T-helper 1 cell (primary cell): ENCODE data around the gene CELF5.

ENCODE experiments used
- DNase-seq, 5 donors: peaks; one replicate each; pipeline ENCODE4 v3.0.0-alpha.2; 2012 to 2020

The CELF5 gene

GRCh38 chr19:3245050-3245449 lies 20.6 kb downstream of the CELF5 start:
- no peak for DNase-seq

DNA sequence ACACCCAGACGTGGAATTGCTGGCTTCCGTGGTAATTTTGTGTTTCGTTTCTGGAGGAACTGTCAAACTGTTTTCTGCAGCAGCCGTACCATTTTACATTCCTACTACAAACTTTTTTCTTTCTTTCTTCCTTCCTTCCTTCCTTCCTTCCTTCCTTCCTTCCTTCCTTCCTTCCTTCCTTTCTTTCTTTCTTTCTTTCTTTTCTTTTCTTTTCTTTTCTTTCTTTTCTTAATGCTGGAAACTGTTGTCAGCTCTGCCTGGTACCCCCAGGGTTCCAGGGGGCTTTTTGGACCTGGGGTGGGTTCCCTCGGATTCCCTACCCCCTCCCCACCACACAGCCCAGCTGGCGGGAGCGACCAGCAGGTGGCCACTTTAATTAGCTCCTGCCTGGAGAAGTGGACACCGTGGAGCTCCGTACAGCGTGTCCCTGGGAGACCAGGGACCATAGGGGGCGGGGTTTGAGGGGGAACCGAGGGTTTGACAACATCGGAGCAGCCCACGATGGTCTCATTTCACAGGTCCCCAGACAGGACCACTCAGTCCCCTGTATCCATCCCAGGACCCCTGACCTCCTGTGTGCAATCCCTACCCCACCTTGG lies 24.4 kb downstream of the CELF5 start:
- DNase-seq: no peak

DNA sequence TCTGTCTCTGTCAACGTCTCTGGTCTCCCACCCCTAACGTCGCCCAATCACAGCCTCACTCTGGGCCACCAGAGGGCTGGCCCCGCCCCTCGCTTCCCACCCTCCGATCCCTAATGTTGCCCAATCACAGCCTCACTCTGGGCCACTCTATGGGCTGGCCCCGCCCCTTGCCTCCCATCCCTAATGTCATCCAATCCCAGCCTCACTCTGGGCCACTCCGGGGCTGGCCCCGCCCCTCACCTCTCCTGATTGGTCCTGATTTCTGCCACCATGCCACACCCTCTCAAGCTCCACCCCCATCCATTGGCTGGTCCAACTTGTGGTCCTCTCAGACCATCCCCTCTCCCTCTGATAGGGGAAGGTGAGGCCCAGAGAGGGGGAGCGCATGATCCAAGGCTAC lies 24.9 kb downstream of the CELF5 start:
- no peak for DNase-seq

DNA sequence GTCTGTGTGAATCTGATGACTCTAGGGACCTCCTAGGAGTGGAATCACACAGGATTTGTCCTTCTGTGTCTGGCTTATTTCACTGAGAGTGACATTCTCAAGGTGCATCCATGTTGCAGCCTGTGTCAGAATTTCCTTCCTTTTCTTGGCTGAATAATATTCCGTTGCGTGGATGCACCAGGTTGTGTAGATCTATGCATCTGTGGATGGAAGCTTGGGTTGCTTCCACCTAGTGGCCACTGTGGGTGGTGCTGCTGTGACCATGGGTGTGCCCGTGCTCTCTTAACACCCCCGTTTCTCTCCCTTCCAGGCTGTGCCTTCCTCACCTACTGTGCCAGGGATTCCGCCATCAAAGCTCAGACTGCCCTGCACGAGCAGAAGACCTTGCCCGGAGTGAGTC lies 26.2 kb downstream of the CELF5 start:
- peak in 2 of 5 donors; percentile 14 to 36 for DNase-seq

DNA sequence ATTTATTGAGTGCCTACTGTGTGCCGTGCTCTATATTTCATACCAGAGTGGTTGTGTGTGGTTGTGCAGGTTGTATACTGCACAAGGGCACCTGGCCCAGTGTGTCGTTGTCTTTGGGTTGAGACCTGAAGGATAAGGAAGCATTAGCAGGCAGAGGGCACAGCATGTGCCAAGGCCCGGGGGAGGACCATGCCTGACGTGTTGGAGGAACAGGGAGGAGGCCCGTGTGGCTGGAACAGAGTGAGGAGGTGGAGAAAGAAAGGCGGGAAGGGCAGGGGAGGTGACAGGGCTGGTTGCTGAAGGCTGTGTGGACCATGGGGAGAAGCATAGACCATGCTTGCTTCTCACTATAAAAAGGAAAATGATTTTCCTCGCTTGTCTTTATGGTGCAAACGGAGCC lies 26.8 kb downstream of the CELF5 start:
- DNase-seq: no peak

GRCh38 chr19:3252650-3253049 lies 28.2 kb downstream of the CELF5 start:
- no peak for DNase-seq

DNA sequence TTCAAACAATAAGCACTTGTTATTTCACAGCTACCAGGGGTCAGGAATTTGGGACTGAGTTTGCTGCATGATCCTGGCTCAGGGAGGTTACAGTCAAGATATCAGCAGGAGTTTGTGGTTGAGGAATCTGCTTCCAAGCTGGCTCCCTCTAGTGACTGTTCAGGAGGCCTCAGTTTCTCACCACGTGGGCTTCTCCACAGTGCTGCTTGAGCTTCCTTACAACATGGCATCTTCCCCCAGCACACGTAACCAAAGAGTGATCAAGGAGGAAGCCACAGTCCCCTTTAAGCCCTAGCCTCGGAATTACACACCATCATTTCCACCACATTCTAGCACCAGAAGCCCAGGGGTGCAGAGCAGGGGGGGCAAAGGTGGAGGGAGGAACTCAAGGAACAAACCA lies 28.8 kb downstream of the CELF5 start:
- no peak for DNase-seq

GRCh38 chr19:3254520-3254919 lies 30.1 kb downstream of the CELF5 start:
- no peak for DNase-seq

GRCh38 chr19:3257071-3257470 lies 32.6 kb downstream of the CELF5 start:
- DNase-seq: no peak

GRCh38 chr19:3262362-3262761 lies 37.9 kb downstream of the CELF5 start:
- no peak for DNase-seq

- DNase-seq: no peak
Observed at GRCh38 chr19:3263866-3264265, 39.4 kb downstream of the CELF5 start.

GRCh38 chr19:3265432-3265831 lies 41.0 kb downstream of the CELF5 start:
- no peak for DNase-seq

DNA sequence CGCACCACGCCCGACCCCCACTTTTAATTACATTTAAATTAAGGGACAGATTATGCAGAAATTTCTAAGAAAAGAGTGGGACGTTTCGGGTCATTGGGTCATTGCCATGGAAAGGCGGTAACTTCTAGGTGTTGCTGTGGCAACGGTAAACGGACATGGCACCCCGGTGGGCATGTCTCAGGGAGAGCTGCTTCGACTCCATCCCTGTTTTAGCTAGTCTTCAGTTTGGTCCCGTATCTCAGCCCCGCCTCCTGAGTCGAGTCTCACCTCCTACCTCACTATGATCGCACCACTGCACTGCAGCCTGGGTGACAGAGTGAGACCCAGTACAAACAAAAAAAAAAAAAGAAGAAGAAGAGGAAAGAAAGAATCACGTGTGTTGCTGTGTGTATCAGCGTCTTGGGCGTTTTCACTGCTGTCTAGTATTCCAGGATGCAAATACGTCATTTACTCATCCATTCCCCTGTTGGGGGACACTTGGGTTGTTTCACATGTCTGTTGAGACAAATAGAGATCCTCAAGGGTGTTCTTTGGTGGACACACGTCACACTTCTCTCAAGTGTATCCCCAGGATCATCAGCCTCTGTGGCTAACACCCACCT lies 41.7 kb downstream of the CELF5 start:
- no peak for DNase-seq

GRCh38 chr19:3266792-3267514 lies 42.5 kb downstream of the CELF5 start:
- no peak for DNase-seq

DNA sequence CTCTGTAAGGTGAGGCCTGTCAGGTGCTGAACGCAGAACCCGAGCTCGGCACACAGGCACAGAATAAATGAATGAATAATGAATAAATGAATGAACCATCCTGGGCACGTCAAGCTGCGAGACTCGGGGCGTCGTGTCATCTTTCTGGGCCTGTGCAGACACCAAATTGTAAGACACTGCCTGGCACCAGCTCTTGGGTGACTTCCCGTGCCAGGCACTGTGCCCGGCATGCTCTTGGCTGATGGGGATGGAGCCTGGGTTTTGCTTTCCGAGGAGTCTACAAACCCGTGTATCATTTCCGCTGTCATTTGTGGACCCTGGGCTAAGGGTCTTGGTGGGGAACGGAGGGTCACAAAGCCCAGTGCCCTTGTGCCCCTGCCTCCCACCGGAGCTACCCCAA lies 43.9 kb downstream of the CELF5 start:
- no peak for DNase-seq

DNA sequence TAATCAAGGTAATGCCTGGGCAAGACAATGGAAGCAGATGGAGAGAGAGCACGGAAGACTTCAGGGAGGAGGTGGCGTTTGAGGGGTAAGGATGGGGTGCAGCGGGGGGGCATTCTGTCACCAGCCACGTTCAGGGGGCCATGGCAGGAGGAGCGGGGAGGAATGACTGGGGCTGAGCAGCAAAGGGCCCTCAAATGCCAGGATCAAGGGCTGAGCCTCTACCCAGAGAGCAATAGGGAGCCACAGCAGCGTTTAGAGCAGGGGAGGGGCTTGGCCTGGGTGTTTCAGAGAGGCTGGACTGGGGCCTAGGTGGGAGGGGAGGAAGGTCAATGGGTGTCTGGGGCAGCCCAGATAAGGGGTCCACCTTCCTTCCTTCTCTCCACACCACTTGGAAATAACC lies 44.3 kb downstream of the CELF5 start:
- DNase-seq: no peak

GRCh38 chr19:3269916-3270671 lies 45.6 kb downstream of the CELF5 start:
- no peak for DNase-seq

- peak in 2 of 5 donors; percentile 37 to 43 for DNase-seq
Observed at GRCh38 chr19:3270902-3271301, 46.4 kb downstream of the CELF5 start.

DNA sequence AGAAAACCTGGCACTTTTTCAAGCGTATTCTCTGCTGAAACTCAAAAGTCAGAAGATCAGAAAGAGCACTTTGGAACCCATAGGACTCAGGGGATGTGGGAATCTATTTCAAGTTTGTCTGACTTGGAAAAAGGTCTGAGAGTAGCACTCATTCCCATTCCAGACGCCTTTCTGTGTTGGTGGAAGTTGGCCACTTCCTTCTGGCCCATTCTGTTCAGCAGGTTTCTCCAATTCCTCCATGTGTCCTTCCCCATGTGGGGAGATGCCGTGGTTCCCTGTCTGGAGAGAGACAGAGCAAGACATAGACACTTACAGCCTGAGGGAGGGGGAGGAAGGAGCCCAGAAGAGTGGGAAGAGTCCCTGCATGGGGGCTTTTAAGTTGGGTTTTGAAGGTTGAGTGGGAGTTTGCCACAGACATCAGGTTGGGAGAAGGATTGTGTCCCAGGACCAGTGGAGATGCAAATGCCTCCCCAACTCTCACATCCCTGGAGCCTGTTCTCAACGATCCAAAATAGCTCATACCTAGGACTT lies 48.0 kb downstream of the CELF5 start:
- no peak for DNase-seq

DNA sequence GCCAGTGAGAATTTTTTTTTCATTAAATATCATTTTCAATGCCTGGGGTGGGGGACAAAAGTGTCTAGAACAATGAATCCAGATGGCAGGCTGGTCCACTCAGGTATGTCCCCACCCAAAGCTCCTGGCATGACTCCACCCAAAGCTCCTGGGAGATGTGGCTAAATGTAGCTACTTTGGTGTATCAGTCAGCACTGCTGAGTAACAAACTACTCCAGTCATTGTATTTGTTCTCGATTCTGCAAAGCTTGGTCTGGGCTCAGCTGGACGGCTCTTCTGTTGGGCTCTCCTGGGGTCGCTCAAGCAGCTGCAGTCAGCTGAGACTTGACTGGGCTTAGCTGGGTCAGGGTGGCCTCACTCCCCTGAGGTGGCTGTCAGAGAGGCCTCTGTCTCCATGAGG lies 48.5 kb downstream of the CELF5 start:
- DNase-seq: no peak

GRCh38 chr19:3274245-3274941 lies 49.9 kb downstream of the CELF5 start:
- DNase-seq: no peak

- peak in 2 of 5 donors; percentile 19 to 28 for DNase-seq
Observed at GRCh38 chr19:3274942-3275582, 50.6 kb downstream of the CELF5 start.
